ENCODE results near the gene SMC6. TPM values are rescaled to one million over a fixed set of nuclear protein-coding genes. Genes with fewer than 3 reads are reported as not detected.

Gene SMC6
- polyA plus RNA-seq, 1 donor (not counting 4 experiments of a cell fraction or from before 2014, with no cell fraction given) = 24.4 TPM

- Histone ChIP-seq H3K9me1 (ENCODE audit: control insufficient read depth, extremely low read depth, insufficient read depth, low read length) (no peaks in the 10 kb centered on the region), H3K9ac (ENCODE audit: control insufficient read depth, extremely low read depth, insufficient read depth, low read length) (no peak overlapping the region), H3K79me2 (ENCODE audit: control insufficient read depth, insufficient read depth, low read length) (no peaks in the 10 kb centered on the region), H3K4me3 (ENCODE audit: control insufficient read depth in 2 of 3, extremely low read depth in 1 of 3, insufficient read depth in 2 of 3, low read depth in 1 of 3, low read length in 3 of 3) (no peak overlapping the region), H3K27me3 (ENCODE audit: control insufficient read depth, extremely low read depth, insufficient read depth, low read length) (no peaks in the 10 kb centered on the region), H4K20me1 (ENCODE audit: control insufficient read depth, extremely low read depth, insufficient read depth, low read length) (no peaks in the 10 kb centered on the region), H3K4me1 (ENCODE audit: control insufficient read depth, extremely low read depth, insufficient read depth, low read length) (peaks cover 10% of the 10 kb centered on the region), H3K4me2 (ENCODE audit: control insufficient read depth, extremely low read depth, insufficient read depth, low read depth, low read length) (no peak overlapping the region), H3K9me3 (ENCODE audit: control insufficient read depth, low read depth, low read length) (peaks cover 5% of the 10 kb centered on the region), H3K27ac (ENCODE audit: control insufficient read depth, insufficient read depth, low read length) (no peak overlapping the region), H3K36me3 (ENCODE audit: control insufficient read depth in 2 of 2, extremely low read depth in 1 of 2, insufficient read depth in 2 of 2, low read length in 2 of 2) (no peaks in the 10 kb centered on the region), H2AFZ (ENCODE audit: control insufficient read depth, low read length) (no peak overlapping the region)
- dilution Hi-C loops (cut with MboI; ENCODE audit: extremely low pct_ligation_motif_present, low sequenced_read_pairs) = no loop called here
- no peak for TF ChIP-seq CTCF (optimal IDR thresholded peaks at IDR 0.05 in 1 of 3, IDR thresholded peaks at IDR 0.05 in 1 of 3, conservative IDR thresholded peaks at IDR 0.05 in 1 of 3; ENCODE audit: extremely low read depth in 1 of 3, insufficient read depth in 2 of 3, low read length in 3 of 3)
- no peak for TF ChIP-seq EZH2 (IDR thresholded peaks at IDR 0.05; ENCODE audit: low read length)
- DNase-seq (ENCODE audit: low read depth, low spot score) (no peak), FAIRE-seq (no peak)
Measured at GRCh38 chr2:17628349-17629261, 125.0 kb downstream of the SMC6 start.

GRCh38 chr2:17627434-17627833 is 126.2 kb downstream of the SMC6 start:
- Histone ChIP-seq H3K27ac (ENCODE audit: control insufficient read depth, insufficient read depth, low read length) (no peak overlapping the region), H3K9me1 (ENCODE audit: control insufficient read depth, extremely low read depth, insufficient read depth, low read length) (no peaks in the 10 kb centered on the region), H4K20me1 (ENCODE audit: control insufficient read depth, extremely low read depth, insufficient read depth, low read length) (no peaks in the 10 kb centered on the region), H3K27me3 (ENCODE audit: control insufficient read depth, extremely low read depth, insufficient read depth, low read length) (no peaks in the 10 kb centered on the region), H3K36me3 (ENCODE audit: control insufficient read depth in 2 of 2, extremely low read depth in 1 of 2, insufficient read depth in 2 of 2, low read length in 2 of 2) (no peaks in the 10 kb centered on the region), H2AFZ (ENCODE audit: control insufficient read depth, low read length) (no peak overlapping the region), H3K9me3 (ENCODE audit: control insufficient read depth, low read depth, low read length) (peaks cover 5% of the 10 kb centered on the region), H3K9ac (ENCODE audit: control insufficient read depth, extremely low read depth, insufficient read depth, low read length) (no peak overlapping the region), H3K79me2 (ENCODE audit: control insufficient read depth, insufficient read depth, low read length) (no peaks in the 10 kb centered on the region), H3K4me2 (ENCODE audit: control insufficient read depth, extremely low read depth, insufficient read depth, low read depth, low read length) (peak overlapping the region; percentile 10), H3K4me3 (ENCODE audit: control insufficient read depth in 2 of 3, extremely low read depth in 1 of 3, insufficient read depth in 2 of 3, low read depth in 1 of 3, low read length in 3 of 3) (no peak overlapping the region), H3K4me1 (ENCODE audit: control insufficient read depth, extremely low read depth, insufficient read depth, low read length) (peaks cover 10% of the 10 kb centered on the region)
- TF ChIP-seq EZH2 (IDR thresholded peaks at IDR 0.05; ENCODE audit: low read length) (no peak), CTCF (optimal IDR thresholded peaks at IDR 0.05 in 1 of 3, IDR thresholded peaks at IDR 0.05 in 1 of 3, conservative IDR thresholded peaks at IDR 0.05 in 1 of 3; ENCODE audit: extremely low read depth in 1 of 3, insufficient read depth in 2 of 3, low read length in 3 of 3) (no peak)
- DNase-seq (ENCODE audit: low read depth, low spot score) (no peak), FAIRE-seq (peak; percentile 34)
- dilution Hi-C loops (cut with MboI; ENCODE audit: extremely low pct_ligation_motif_present, low sequenced_read_pairs) = no loop called here
